ENCODE measurements around the gene CDH19.

CDH19 gene

DNA sequence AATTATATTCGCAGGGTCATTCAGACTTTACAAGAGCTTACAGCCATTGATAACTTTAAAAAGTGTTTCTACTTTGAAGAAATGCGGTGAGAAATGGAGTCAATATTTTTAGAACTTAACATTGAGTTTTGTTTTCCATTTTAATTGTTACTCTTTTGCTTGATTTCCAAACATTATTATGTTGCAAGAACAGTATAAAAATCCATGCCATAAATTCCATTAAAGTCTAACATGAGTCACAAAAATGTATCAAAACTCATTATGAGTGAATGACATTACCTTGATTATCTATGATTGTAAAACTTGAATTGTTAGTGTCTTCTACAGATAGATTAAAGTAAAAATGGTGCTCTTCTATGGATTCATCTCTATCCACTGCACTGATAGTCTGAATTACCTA lies 92.6 kb downstream of the CDH19 start:
- H4K20me1 ChIP-seq (ENCODE audit: insufficient read depth, low read length), result no peaks in the 10 kb centered on the region
- no peaks in the 10 kb centered on the region for H3K9me3 ChIP-seq (ENCODE audit: insufficient read depth, low read length)
- no peak overlapping the region for H3K4me3 ChIP-seq (ENCODE audit: low read length)
- no peaks in the 10 kb centered on the region for H3K27me3 ChIP-seq (ENCODE audit: low read depth, low read length)
- H3K36me3 ChIP-seq (replicated peaks; ENCODE audit: low read depth, low read length), result no peaks in the 10 kb centered on the region
- H3K4me1 ChIP-seq (ENCODE audit: low read length), result peaks cover 8% of the 10 kb centered on the region
- H3K9ac ChIP-seq (ENCODE audit: low read length), result no peak overlapping the region
- H3K79me2 ChIP-seq (ENCODE audit: low read length), result no peaks in the 10 kb centered on the region
- H3K4me2 ChIP-seq (ENCODE audit: low read length), result no peak overlapping the region
- TF ChIP-seq, protein P1, sequence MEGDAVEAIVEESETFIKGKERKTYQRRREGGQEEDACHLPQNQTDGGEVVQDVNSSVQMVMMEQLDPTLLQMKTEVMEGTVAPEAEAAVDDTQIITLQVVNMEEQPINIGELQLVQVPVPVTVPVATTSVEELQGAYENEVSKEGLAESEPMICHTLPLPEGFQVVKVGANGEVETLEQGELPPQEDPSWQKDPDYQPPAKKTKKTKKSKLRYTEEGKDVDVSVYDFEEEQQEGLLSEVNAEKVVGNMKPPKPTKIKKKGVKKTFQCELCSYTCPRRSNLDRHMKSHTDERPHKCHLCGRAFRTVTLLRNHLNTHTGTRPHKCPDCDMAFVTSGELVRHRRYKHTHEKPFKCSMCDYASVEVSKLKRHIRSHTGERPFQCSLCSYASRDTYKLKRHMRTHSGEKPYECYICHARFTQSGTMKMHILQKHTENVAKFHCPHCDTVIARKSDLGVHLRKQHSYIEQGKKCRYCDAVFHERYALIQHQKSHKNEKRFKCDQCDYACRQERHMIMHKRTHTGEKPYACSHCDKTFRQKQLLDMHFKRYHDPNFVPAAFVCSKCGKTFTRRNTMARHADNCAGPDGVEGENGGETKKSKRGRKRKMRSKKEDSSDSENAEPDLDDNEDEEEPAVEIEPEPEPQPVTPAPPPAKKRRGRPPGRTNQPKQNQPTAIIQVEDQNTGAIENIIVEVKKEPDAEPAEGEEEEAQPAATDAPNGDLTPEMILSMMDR (IDR thresholded peaks at IDR 0.05; ENCODE audit: low read depth, low read length), result no peak
- no peak for TF ChIP-seq EZH2phosphoT487 (IDR thresholded peaks at IDR 0.05; ENCODE audit: low read depth)
- no peak overlapping the region for H3K27ac ChIP-seq (ENCODE audit: low read length)
- 0 out of 2 replicates have a peak overlapping the region, but pooled peaks have one; percentile 27 for H2AFZ ChIP-seq (ENCODE audit: low read depth, low read length)

DNA sequence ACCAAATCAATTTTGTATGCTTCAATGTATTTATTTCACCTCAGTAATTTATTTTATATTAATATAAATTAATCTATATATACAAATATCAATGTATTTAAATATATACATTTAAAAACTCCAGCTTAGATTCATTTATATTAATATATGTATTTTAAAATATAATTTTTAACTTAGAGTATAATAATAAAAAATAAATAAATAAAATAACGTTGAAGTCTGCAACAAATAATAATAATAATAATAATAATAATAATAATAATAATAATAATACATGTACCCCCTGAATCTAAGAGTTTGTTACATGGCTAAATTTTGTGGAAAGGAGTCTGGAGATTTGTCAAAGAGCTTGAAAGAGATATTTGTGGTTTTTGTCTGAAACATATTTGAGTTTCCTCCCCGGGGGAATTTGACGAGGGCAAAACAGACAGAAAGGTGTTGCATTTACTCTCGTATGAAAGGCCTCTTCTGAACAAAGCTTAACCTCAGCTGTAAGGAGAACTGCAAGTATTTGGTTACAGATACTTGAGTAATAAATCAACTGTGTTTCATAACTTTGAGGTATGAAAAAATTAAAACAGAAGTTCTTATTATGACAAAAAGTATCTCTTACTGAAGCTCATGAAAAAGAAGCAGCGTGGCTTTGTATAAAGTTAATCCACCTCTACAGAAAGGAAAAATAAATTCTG lies 93.4 kb downstream of the CDH19 start:
- Histone ChIP-seq H3K27me3 (ENCODE audit: low read depth, low read length) (no peaks in the 10 kb centered on the region), H3K9me3 (ENCODE audit: insufficient read depth, low read length) (no peaks in the 10 kb centered on the region), H4K20me1 (ENCODE audit: insufficient read depth, low read length) (no peaks in the 10 kb centered on the region), H3K9ac (ENCODE audit: low read length) (no peak overlapping the region), H3K36me3 (replicated peaks; ENCODE audit: low read depth, low read length) (no peaks in the 10 kb centered on the region), H3K4me1 (ENCODE audit: low read length) (peaks cover 8% of the 10 kb centered on the region), H3K79me2 (ENCODE audit: low read length) (no peaks in the 10 kb centered on the region), H3K4me3 (ENCODE audit: low read length) (no peak overlapping the region), H2AFZ (ENCODE audit: low read depth, low read length) (0 out of 2 replicates have a peak overlapping the region, but pooled peaks have one; percentile 27), H3K4me2 (ENCODE audit: low read length) (no peak overlapping the region), H3K27ac (ENCODE audit: low read length) (no peak overlapping the region)
- TF ChIP-seq EZH2phosphoT487 (IDR thresholded peaks at IDR 0.05; ENCODE audit: low read depth), result no peak
- TF ChIP-seq, protein P1 (IDR thresholded peaks at IDR 0.05; ENCODE audit: low read depth, low read length), result no peak

DNA sequence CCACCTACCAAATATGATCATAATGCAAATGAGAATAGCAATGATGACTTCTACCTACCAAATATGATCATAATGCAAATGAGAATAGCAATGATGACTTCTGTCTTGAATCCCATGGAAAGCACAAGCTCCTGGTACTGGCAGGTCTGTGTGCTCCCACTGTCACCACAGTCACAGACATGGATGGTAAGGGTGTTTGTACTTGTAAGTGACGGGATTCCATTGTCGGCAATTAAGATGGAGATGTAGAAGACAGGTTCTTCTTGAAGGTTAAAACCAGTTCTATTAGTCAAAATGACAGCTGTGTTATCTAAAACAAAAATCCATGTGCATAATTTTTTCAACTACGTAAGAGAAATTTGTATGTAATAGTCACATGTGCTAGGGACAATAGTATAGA lies 95.0 kb downstream of the CDH19 start:
- Histone ChIP-seq H3K27ac (ENCODE audit: low read length) (no peak overlapping the region), H3K27me3 (ENCODE audit: low read depth, low read length) (no peaks in the 10 kb centered on the region), H3K4me1 (ENCODE audit: low read length) (peaks cover 8% of the 10 kb centered on the region), H3K36me3 (replicated peaks; ENCODE audit: low read depth, low read length) (no peaks in the 10 kb centered on the region), H3K79me2 (ENCODE audit: low read length) (no peaks in the 10 kb centered on the region), H4K20me1 (ENCODE audit: insufficient read depth, low read length) (no peaks in the 10 kb centered on the region), H3K4me3 (ENCODE audit: low read length) (no peak overlapping the region), H3K9ac (ENCODE audit: low read length) (no peak overlapping the region), H2AFZ (ENCODE audit: low read depth, low read length) (no peak overlapping the region), H3K4me2 (ENCODE audit: low read length) (no peak overlapping the region), H3K9me3 (ENCODE audit: insufficient read depth, low read length) (no peaks in the 10 kb centered on the region)
- TF ChIP-seq EZH2phosphoT487 (IDR thresholded peaks at IDR 0.05; ENCODE audit: low read depth), result no peak
- TF ChIP-seq, protein P1 (IDR thresholded peaks at IDR 0.05; ENCODE audit: low read depth, low read length), result no peak

DNA sequence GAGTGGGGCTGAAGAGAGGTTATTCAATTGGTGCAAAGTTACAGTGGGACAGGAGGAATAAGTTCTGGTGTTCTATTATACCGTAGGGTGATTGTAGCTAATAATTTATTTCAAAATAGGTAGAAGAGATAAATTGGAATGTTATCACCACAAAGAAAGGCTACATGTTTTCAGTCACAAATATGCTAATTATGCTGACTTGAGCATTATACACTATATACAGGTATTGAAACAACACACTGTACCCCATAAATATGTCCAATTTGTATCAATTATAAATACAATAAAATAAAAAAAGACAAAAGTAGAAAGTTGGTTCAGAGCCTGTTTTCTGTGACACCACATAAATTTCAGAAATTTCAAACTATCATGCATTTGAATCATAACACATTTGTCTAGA lies 97.7 kb downstream of the CDH19 start:
- H2AFZ ChIP-seq (ENCODE audit: low read depth, low read length), result no peak overlapping the region
- H3K27ac ChIP-seq (ENCODE audit: low read length), result no peak overlapping the region
- no peak overlapping the region for H3K4me3 ChIP-seq (ENCODE audit: low read length)
- H3K79me2 ChIP-seq (ENCODE audit: low read length), result no peaks in the 10 kb centered on the region
- no peaks in the 10 kb centered on the region for H4K20me1 ChIP-seq (ENCODE audit: insufficient read depth, low read length)
- no peak overlapping the region for H3K4me2 ChIP-seq (ENCODE audit: low read length)
- H3K9me3 ChIP-seq (ENCODE audit: insufficient read depth, low read length), result no peaks in the 10 kb centered on the region
- H3K4me1 ChIP-seq (ENCODE audit: low read length), result no peaks in the 10 kb centered on the region
- no peak for TF ChIP-seq EZH2phosphoT487 (IDR thresholded peaks at IDR 0.05; ENCODE audit: low read depth)
- TF ChIP-seq, protein P1 (IDR thresholded peaks at IDR 0.05; ENCODE audit: low read depth, low read length), result no peak
- no peaks in the 10 kb centered on the region for H3K36me3 ChIP-seq (replicated peaks; ENCODE audit: low read depth, low read length)
- H3K27me3 ChIP-seq (ENCODE audit: low read depth, low read length), result no peaks in the 10 kb centered on the region
- no peak overlapping the region for H3K9ac ChIP-seq (ENCODE audit: low read length)
